HEK293T (cell line): ENCODE data around the gene AFG3L2.

Source experiments
- CTCF ChIA-PET: fragments of 350-600 bp; formaldehyde crosslinking; extraction: SDS; loops from one replicate; lab custom pipeline; 2021; ENCODE audit warnings: antibody characterized with exemption, inconsistent platforms; lab: Yijun Ruan, JAX
- POLR2A ChIA-PET: fragments of 350-600 bp; formaldehyde crosslinking; extraction: SDS; loops from one replicate; lab custom pipeline; 2020; ENCODE audit warnings: antibody characterized with exemption, inconsistent platforms; lab: Yijun Ruan, JAX
- DNase-seq: peaks from one replicate; pipeline ENCODE4 v3.0.0; 2012; ENCODE audit warnings: mixed read lengths; ENCODE audit errors: extremely low spot score
- ARNT ChIP-seq: fragments of 450-650 bp; IDR thresholded peaks from 2 replicates; pipeline ENCODE4 v1.6.1; 2017; ENCODE audit warnings: mild to moderate bottlenecking
- BHLHE40 ChIP-seq: fragments of 450-650 bp; IDR thresholded peaks from 2 replicates; pipeline ENCODE4 v1.6.1; 2016; ENCODE audit warnings: mild to moderate bottlenecking, moderate library complexity, borderline replicate concordance
- CTBP1 ChIP-seq: fragments of 450-650 bp; IDR thresholded peaks from 2 replicates; pipeline ENCODE4 v1.6.1; 2016; ENCODE audit warnings: borderline replicate concordance
- ELF4 ChIP-seq: fragments of 450-650 bp; IDR thresholded peaks from 2 replicates; pipeline ENCODE4 v1.6.1; 2017; ENCODE audit warnings: antibody characterized with exemption
- FOXA1 ChIP-seq: fragments of 450-650 bp; IDR thresholded peaks from 2 replicates; pipeline ENCODE4 v1.6.1; 2016; ENCODE audit warnings: mild to moderate bottlenecking
- FOXK2 ChIP-seq: fragments of 450-650 bp; IDR thresholded peaks from 2 replicates; pipeline ENCODE4 v1.6.1; 2016; ENCODE audit warnings: mild to moderate bottlenecking
- FOXM1 ChIP-seq: fragments of 450-650 bp; IDR thresholded peaks from 2 replicates; pipeline ENCODE4 v1.6.1; 2017; ENCODE audit warnings: mild to moderate bottlenecking, borderline replicate concordance
- HDGF ChIP-seq: fragments of 450-650 bp; IDR thresholded peaks from 2 replicates; pipeline ENCODE4 v1.6.1; 2017; ENCODE audit warnings: antibody characterized with exemption, borderline replicate concordance
- L3MBTL2 ChIP-seq: fragments of 450-650 bp; conservative IDR thresholded peaks from 2 replicates; pipeline ENCODE4 v1.6.1; 2016; ENCODE audit warnings: mild to moderate bottlenecking
- LEF1 ChIP-seq: fragments of 450-650 bp; IDR thresholded peaks from 2 replicates; pipeline ENCODE4 v1.6.1; 2017; ENCODE audit warnings: mild to moderate bottlenecking, borderline replicate concordance
- NFRKB ChIP-seq: fragments of 450-650 bp; IDR thresholded peaks from 2 replicates; pipeline ENCODE4 v1.6.1; 2016; ENCODE audit warnings: mild to moderate bottlenecking, moderate library complexity
- SP1 ChIP-seq: fragments of 450-650 bp; IDR thresholded peaks from 2 replicates; pipeline ENCODE4 v1.6.1; 2017
- SUZ12 ChIP-seq: fragments of 450-650 bp; IDR thresholded peaks from 2 replicates; pipeline ENCODE4 v1.6.1; 2016; ENCODE audit warnings: mild to moderate bottlenecking
- TARDBP ChIP-seq: fragments of 450-650 bp; IDR thresholded peaks from 2 replicates; pipeline ENCODE4 v1.6.1; 2016
- ZNF384 ChIP-seq: fragments of 450-650 bp; IDR thresholded peaks from 2 replicates; pipeline ENCODE4 v1.6.1; 2016
- TF ChIP-seq, protein P1 (sequence below): fragments of 450-650 bp; IDR thresholded peaks from 2 replicates; pipeline ENCODE4 v1.6.1; 2016

The AFG3L2 gene

DNA sequence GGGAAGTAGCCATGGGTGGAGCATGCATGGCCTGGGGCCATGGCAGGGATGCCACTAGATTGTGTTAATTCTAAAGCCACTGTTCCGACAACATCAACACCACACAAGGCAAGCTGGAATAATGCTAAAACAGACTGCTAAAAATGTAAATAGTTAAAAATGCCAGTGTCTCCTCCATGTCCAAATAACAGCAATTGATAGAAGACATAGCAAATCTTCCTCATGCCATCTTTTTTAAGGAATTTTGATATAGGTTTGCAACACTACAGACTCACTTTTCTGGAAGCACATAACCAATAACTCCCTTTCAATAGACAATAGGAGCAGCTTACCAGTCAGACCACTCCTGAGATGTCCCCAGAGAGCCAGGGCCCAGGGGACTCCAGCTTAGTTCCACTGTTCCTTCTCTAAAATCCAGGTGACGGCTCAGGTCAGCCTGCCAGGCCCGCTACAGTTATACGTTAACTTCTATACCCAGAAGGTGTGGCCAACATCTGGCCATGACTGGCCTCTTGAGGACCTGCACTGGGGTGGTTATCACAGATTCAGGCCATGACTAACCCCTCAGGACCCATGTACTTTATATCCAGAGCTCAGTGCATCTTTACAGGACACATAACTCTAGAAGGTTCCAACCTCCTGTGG is 48.7 kb downstream of the AFG3L2 start:
- POLR2A ChIA-PET: no interaction called here
- DNase-seq: no peak
- no peak for TF ChIP-seq NFRKB
- CTCF ChIA-PET: interaction anchor here (0.5 to 2.4 kb wide), 10 partner anchors 11 to 353 kb away, joined by 3 to 24 read pairs (median 3); no protein-coding TSS in a partner anchor

DNA sequence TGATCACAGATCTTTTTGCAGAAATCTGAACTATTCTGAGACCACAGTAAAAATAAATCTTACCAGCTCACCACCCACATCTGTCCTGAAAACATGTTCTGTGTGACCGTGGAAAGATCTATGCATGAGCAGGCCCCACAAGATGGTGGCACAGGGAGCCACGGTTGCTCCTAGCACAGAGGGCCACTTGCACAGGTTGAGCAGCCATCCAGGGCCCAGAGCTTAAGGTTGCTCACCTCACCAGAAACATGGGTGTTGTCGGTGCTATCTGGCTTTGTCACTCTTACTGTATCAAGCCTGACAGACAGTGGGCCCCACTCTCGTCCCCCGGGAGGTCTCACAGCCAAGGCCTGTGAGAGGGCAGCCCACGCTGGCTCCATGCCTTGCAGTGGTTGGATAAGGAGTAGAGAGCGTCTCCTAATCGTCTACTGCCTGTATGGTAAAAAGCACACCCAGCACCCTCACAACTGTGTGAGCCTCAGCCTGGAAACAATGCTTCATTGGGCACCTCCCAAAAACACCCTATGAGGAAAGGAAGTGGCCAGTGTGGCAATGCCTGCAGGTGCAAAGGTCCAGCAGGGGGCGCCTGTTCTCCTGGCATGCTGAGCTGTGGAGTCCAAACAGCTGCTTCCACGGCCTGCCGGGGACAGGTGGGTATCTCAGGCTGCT is 49.4 kb downstream of the AFG3L2 start:
- POLR2A ChIA-PET: no interaction called here
- CTCF ChIA-PET: interaction anchor here (0.6 to 2.4 kb wide), 9 partner anchors 11 to 352 kb away, joined by 3 to 24 read pairs (median 3); no protein-coding TSS in a partner anchor
- no peak for TF ChIP-seq CTBP1
- DNase-seq: peak; percentile 77

DNA sequence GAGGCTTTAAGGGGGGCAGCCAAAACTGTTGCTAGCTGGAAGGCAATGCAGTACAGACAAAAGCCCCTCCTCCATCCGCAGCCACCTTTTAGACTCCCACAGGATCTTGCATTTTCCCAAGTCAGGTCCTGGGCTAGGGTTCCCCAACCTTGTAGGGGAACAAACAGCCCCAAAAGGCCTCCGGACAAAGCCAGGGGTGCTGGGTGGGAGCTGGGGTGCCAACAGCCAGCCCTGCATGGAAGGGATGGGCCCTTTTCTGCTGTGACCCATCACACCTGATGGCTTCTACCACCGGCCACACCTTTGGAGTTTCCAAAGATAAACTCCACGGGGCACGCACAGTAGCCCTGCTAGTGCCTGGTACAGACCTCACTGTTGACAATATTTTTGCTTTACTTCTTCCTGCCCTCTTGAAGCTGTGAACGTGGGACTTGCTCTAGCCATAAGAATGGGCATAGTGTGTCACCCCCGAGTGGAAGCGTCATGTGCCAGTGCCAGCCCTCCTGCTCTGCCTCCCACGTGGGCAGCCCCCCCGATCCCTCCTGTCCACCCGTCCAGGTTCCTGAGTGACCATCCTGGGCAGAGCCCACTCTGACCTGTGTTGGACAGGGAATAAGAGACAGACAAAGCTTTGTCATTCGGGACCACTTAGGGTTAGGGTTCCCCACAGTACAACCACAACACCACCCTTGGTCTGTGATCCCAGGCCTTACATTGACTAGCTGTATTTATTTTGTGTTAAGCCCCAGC is 50.1 kb downstream of the AFG3L2 start:
- POLR2A ChIA-PET: no interaction called here

DNA sequence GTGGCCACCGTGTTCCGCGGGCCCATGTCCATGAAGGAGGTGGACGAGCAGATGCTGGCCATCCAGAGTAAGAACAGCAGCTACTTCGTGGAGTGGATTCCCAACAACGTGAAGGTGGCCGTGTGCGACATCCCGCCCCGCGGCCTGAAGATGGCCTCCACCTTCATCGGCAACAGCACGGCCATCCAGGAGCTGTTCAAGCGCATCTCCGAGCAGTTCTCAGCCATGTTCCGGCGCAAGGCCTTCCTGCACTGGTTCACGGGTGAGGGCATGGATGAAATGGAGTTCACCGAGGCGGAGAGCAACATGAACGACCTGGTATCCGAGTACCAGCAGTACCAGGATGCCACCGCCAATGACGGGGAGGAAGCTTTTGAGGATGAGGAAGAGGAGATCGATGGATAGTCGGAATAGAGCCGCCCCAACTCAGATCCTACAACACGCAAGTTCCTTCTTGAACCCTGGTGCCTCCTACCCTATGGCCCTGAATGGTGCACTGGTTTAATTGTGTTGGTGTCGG is 51.2 kb downstream of the AFG3L2 start:
- ChIA-PET CTCF (no interaction called here), POLR2A (no interaction called here)
- TF ChIP-seq L3MBTL2 (no peak), FOXM1 (no peak)
- DNase-seq: no peak

More for the DNA sequence above, 50.1 kb downstream of the AFG3L2 start:
- TF ChIP-seq ZNF384 (no peak), FOXM1 (no peak), BHLHE40 (no peak), CTBP1 (no peak), FOXA1 (no peak), TARDBP (no peak), ELF4 (no peak), HDGF (no peak), L3MBTL2 (no peak), SUZ12 (no peak), ARNT (no peak), LEF1 (no peak), NFRKB (no peak), FOXK2 (no peak), SP1 (no peak)
- TF ChIP-seq, protein P1, sequence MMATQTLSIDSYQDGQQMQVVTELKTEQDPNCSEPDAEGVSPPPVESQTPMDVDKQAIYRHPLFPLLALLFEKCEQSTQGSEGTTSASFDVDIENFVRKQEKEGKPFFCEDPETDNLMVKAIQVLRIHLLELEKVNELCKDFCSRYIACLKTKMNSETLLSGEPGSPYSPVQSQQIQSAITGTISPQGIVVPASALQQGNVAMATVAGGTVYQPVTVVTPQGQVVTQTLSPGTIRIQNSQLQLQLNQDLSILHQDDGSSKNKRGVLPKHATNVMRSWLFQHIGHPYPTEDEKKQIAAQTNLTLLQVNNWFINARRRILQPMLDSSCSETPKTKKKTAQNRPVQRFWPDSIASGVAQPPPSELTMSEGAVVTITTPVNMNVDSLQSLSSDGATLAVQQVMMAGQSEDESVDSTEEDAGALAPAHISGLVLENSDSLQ: no peak
- CTCF ChIA-PET: interaction anchor here (1.0 to 2.4 kb wide), 2 partner anchors 10 to 186 kb away, joined by 4 to 24 read pairs; no protein-coding TSS in a partner anchor
- DNase-seq: no peak

DNA sequence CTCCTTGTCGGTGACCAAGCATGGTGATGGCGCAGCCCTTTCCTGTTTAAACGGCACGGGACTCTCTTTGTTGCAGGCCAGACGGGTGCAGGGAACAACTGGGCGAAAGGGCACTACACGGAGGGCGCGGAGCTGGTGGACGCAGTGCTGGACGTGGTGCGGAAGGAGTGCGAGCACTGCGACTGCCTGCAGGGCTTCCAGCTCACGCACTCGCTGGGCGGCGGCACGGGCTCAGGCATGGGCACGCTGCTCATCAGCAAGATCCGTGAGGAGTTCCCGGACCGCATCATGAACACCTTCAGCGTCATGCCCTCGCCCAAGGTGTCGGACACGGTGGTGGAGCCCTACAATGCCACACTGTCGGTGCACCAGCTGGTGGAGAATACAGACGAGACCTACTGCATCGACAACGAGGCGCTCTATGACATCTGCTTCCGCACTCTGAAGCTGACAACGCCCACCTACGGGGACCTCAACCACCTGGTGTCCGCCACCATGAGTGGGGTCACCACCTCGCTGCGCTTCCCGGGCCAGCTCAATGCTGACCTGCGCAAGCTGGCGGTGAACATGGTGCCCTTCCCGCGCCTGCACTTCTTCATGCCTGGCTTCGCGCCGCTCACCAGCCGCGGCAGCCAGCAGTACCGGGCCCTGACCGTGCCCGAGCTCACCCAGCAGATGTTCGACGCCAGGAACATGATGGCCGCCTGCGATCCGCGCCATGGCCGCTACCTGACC is 51.9 kb downstream of the AFG3L2 start:
- POLR2A ChIA-PET: interaction anchor here (1.5 kb wide), 1 partner anchor 52 kb away, joined by 3 read pairs; the partner anchor contains the start of gene AFG3L2
- CTCF ChIA-PET: no interaction called here
- TF ChIP-seq HDGF (no peak), TARDBP (no peak), FOXA1 (no peak), FOXM1 (no peak)
- TF ChIP-seq, protein P1: no peak
- no peak for DNase-seq

DNA sequence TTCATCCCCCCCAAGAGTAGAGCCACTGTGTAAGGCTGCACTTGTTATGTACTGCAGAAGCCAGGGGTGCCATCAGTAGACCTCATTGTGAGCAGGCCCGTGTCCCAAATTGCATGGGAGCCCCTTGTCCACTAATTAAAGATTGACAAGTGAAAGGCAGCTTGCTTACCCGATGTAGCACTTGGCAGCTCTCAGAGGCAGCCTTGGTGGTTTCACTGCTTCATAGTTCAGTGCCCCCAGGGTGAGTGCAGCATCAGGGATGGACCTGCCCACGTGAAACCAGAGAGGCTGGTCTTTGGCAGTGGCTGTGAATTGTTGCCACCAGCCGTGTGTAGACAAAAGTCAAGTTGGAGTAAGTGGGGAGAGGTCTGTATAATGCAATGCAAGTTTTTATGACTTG is 55.7 kb downstream of the AFG3L2 start:
- DNase-seq: no peak
- CTCF ChIA-PET: no interaction called here
- no peak for TF ChIP-seq ARNT
- TF ChIP-seq FOXM1: no peak
- TF ChIP-seq HDGF: no peak
- no peak for TF ChIP-seq L3MBTL2
- TF ChIP-seq ZNF384: no peak
- TF ChIP-seq BHLHE40: no peak
- POLR2A ChIA-PET: interaction anchor here (1.1 kb wide), 1 partner anchor 55 kb away, joined by 3 read pairs; no protein-coding TSS in a partner anchor

DNA sequence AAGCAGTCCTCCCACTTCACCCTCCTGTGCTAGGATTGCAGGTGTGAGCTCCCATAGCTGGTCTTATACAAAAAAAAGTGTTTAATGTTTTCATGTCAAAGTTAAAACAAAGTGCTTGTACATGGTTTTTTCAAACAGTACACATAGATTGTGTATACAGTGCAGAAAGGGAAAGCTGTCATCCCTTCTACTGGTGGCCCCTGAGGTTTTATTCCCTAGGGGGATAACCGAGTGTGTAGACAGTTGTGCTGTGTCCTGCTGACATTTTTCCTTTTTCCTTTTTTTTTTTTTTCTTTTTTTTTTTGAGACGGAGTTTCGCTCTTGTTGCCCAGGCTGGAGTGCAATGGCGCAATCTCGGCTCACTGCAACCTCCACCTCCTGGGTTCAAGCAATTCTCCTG is 58.2 kb downstream of the AFG3L2 start:
- CTCF ChIA-PET: interaction anchor here (5.4 kb wide), 1 partner anchor 9 kb away, joined by 24 read pairs; no protein-coding TSS in a partner anchor
- POLR2A ChIA-PET: interaction anchor here (1.0 to 2.1 kb wide), 2 partner anchors 11 to 40 kb away, joined by 3 to 9 read pairs; partner anchors contain the start of gene TUBB6
- TF ChIP-seq SP1: no peak
- no peak for TF ChIP-seq CTBP1
- no peak for TF ChIP-seq ARNT
- no peak for TF ChIP-seq NFRKB
- no peak for TF ChIP-seq FOXM1
- no peak for TF ChIP-seq LEF1
- TF ChIP-seq ELF4: no peak
- no peak for TF ChIP-seq FOXA1
- TF ChIP-seq BHLHE40: no peak
- TF ChIP-seq L3MBTL2: no peak
- no peak for TF ChIP-seq ZNF384
- no peak for TF ChIP-seq TARDBP
- TF ChIP-seq FOXK2: no peak
- TF ChIP-seq, protein P1: no peak
- DNase-seq: no peak
